DND-41 (cell line): ENCODE measurements around the gene KCNT2.

ENCODE experiments used
- ATAC-seq: fragments of 200-7000 bp; cut with Tn5 transposase; 3 replicates; pipeline ENCODE4 v1.9.1; 2021; ENCODE audit warnings: low read depth; ENCODE audit not compliant: insufficient read depth
- DNase-seq: peaks from one replicate; pipeline ENCODE4 v3.0.0-alpha.2; 2020
- H2AFZ ChIP-seq: 2 replicates; pipeline ENCODE4 v1.6.0; 2012; ENCODE audit warnings: low read depth, low read length
- H3K27ac ChIP-seq: 2 replicates; pipeline ENCODE4 v1.5.1; 2012; ENCODE audit warnings: low read length, inconsistent platforms
- H3K27me3 ChIP-seq: fragments of 200-600 bp; sonication (generic); 2 replicates; pipeline ENCODE4 v1.6.0; 2012; ENCODE audit warnings: low read length, mild to moderate bottlenecking, inconsistent platforms; ENCODE audit not compliant: insufficient read depth, poor library complexity
- H3K36me3 ChIP-seq: 2 replicates; pipeline ENCODE4 v1.5.1; 2012; ENCODE audit warnings: low read length, inconsistent platforms; ENCODE audit not compliant: insufficient read depth
- H3K4me1 ChIP-seq: 2 replicates; pipeline ENCODE4 v1.5.1; 2012; ENCODE audit warnings: mild to moderate bottlenecking, low read length; ENCODE audit not compliant: insufficient read depth
- H3K4me2 ChIP-seq: 2 replicates; pipeline ENCODE4 v1.6.0; 2012; ENCODE audit warnings: mild to moderate bottlenecking, moderate library complexity, low read length, inconsistent platforms; ENCODE audit not compliant: insufficient read depth
- H3K4me3 ChIP-seq, 2 experiments: fragments of 200-600 bp in 1 of 2; shearing (Covaris generic) in 1 of 2; 2 replicates each; pipeline ENCODE4 v1.5.1; 2012 to 2016; ENCODE audit warnings: inconsistent platforms in 2 of 2, low read length in 2 of 2, mild to moderate bottlenecking in 2 of 2, low read depth in 1 of 2, moderate library complexity in 1 of 2
- H3K79me2 ChIP-seq: 2 replicates; pipeline ENCODE4 v1.6.0; 2012; ENCODE audit warnings: low read length, inconsistent platforms; ENCODE audit not compliant: insufficient read depth
- H3K9ac ChIP-seq: 2 replicates; pipeline ENCODE4 v1.6.0; 2012; ENCODE audit warnings: low read depth, mild to moderate bottlenecking, inconsistent platforms, low read length, moderate library complexity
- H3K9me3 ChIP-seq: 2 replicates; pipeline ENCODE4 v1.5.1; 2012; ENCODE audit warnings: low read length, moderate library complexity, mild to moderate bottlenecking, inconsistent platforms; ENCODE audit not compliant: insufficient read depth, severe bottlenecking
- H4K20me1 ChIP-seq: 2 replicates; pipeline ENCODE4 v1.6.0; 2012; ENCODE audit warnings: low read length; ENCODE audit not compliant: insufficient read depth
- CTCF ChIP-seq: IDR thresholded peaks from 2 replicates; pipeline ENCODE4 v1.5.1; 2012; ENCODE audit warnings: borderline replicate concordance, low read length, moderate library complexity, mild to moderate bottlenecking; ENCODE audit not compliant: poor library complexity, severe bottlenecking; ENCODE audit errors: extremely low read depth
- EZH2 ChIP-seq: IDR thresholded peaks from 3 replicates; pipeline ENCODE4 v1.6.1; 2012; ENCODE audit warnings: borderline replicate concordance, low read depth, mild to moderate bottlenecking, moderate library complexity, low read length, inconsistent platforms; ENCODE audit not compliant: severe bottlenecking

KCNT2 gene

GRCh38 chr1:196497817-196498216 is 110.4 kb downstream of the KCNT2 start:
- Histone ChIP-seq H3K4me2 (no peak overlapping the region), H3K79me2 (no peaks in the 10 kb centered on the region), H3K4me1 (no peaks in the 10 kb centered on the region), H3K9me3 (no peaks in the 10 kb centered on the region), H3K9ac (no peak overlapping the region), H4K20me1 (no peaks in the 10 kb centered on the region), H2AFZ (no peak overlapping the region), H3K4me3 (no peak overlapping the region), H3K36me3 (no peaks in the 10 kb centered on the region), H3K27ac (no peak overlapping the region), H3K27me3 (no peaks in the 10 kb centered on the region)
- TF ChIP-seq EZH2 (no peak), CTCF (no peak)
- no peak for ATAC-seq
- no peak for DNase-seq

- Histone ChIP-seq H3K9me3 (no peaks in the 10 kb centered on the region), H3K27me3 (no peaks in the 10 kb centered on the region), H3K27ac (no peak overlapping the region), H3K4me2 (no peak overlapping the region), H4K20me1 (no peaks in the 10 kb centered on the region), H3K4me3 (no peak overlapping the region), H3K4me1 (no peaks in the 10 kb centered on the region), H2AFZ (no peak overlapping the region), H3K36me3 (no peaks in the 10 kb centered on the region), H3K79me2 (no peaks in the 10 kb centered on the region), H3K9ac (no peak overlapping the region)
- ATAC-seq (no peak), DNase-seq (no peak)
- TF ChIP-seq EZH2 (no peak), CTCF (no peak)
These were observed 113.5 kb downstream of the KCNT2 start for GRCh38 chr1:196494766-196495165.

GRCh38 chr1:196493881-196494280 is 114.4 kb downstream of the KCNT2 start:
- Histone ChIP-seq H2AFZ (no peak overlapping the region), H3K4me2 (no peak overlapping the region), H3K27me3 (no peaks in the 10 kb centered on the region), H3K4me1 (no peaks in the 10 kb centered on the region), H3K27ac (no peak overlapping the region), H3K9me3 (no peaks in the 10 kb centered on the region), H3K4me3 (no peak overlapping the region), H3K9ac (no peak overlapping the region), H3K79me2 (no peaks in the 10 kb centered on the region), H4K20me1 (no peaks in the 10 kb centered on the region), H3K36me3 (no peaks in the 10 kb centered on the region)
- no peak for DNase-seq
- ATAC-seq = no peak
- no peak for TF ChIP-seq CTCF
- no peak for TF ChIP-seq EZH2

- Histone ChIP-seq H3K27ac (no peak overlapping the region), H3K4me1 (no peaks in the 10 kb centered on the region), H4K20me1 (no peaks in the 10 kb centered on the region), H3K79me2 (no peaks in the 10 kb centered on the region), H3K36me3 (no peaks in the 10 kb centered on the region), H3K27me3 (no peaks in the 10 kb centered on the region), H3K4me3 (no peak overlapping the region), H3K4me2 (no peak overlapping the region), H2AFZ (no peak overlapping the region), H3K9me3 (no peaks in the 10 kb centered on the region), H3K9ac (no peak overlapping the region)
- DNase-seq = no peak
- TF ChIP-seq CTCF (no peak), EZH2 (no peak)
- ATAC-seq = no peak
These were observed 119.7 kb downstream of the KCNT2 start for GRCh38 chr1:196488579-196488978.
